ENCODE data around the gene PCDH19. TPM values are rescaled to one million over a fixed set of nuclear protein-coding genes. Genes with fewer than 3 reads are reported as not detected.
A peak's percentile ranks its signal among the peaks of the same experiment; 100 is the strongest.
"Not testable (repeated sequence)": the region's sequence is repeated elsewhere in the genome, so short reads cannot be mapped to it uniquely, and the experiment has no call there.

PCDH19 gene, protein sequence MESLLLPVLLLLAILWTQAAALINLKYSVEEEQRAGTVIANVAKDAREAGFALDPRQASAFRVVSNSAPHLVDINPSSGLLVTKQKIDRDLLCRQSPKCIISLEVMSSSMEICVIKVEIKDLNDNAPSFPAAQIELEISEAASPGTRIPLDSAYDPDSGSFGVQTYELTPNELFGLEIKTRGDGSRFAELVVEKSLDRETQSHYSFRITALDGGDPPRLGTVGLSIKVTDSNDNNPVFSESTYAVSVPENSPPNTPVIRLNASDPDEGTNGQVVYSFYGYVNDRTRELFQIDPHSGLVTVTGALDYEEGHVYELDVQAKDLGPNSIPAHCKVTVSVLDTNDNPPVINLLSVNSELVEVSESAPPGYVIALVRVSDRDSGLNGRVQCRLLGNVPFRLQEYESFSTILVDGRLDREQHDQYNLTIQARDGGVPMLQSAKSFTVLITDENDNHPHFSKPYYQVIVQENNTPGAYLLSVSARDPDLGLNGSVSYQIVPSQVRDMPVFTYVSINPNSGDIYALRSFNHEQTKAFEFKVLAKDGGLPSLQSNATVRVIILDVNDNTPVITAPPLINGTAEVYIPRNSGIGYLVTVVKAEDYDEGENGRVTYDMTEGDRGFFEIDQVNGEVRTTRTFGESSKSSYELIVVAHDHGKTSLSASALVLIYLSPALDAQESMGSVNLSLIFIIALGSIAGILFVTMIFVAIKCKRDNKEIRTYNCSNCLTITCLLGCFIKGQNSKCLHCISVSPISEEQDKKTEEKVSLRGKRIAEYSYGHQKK (N-terminal part only)
- under 0.01 and 0.20 TPM in 2 replicates for total RNA-seq

DNA sequence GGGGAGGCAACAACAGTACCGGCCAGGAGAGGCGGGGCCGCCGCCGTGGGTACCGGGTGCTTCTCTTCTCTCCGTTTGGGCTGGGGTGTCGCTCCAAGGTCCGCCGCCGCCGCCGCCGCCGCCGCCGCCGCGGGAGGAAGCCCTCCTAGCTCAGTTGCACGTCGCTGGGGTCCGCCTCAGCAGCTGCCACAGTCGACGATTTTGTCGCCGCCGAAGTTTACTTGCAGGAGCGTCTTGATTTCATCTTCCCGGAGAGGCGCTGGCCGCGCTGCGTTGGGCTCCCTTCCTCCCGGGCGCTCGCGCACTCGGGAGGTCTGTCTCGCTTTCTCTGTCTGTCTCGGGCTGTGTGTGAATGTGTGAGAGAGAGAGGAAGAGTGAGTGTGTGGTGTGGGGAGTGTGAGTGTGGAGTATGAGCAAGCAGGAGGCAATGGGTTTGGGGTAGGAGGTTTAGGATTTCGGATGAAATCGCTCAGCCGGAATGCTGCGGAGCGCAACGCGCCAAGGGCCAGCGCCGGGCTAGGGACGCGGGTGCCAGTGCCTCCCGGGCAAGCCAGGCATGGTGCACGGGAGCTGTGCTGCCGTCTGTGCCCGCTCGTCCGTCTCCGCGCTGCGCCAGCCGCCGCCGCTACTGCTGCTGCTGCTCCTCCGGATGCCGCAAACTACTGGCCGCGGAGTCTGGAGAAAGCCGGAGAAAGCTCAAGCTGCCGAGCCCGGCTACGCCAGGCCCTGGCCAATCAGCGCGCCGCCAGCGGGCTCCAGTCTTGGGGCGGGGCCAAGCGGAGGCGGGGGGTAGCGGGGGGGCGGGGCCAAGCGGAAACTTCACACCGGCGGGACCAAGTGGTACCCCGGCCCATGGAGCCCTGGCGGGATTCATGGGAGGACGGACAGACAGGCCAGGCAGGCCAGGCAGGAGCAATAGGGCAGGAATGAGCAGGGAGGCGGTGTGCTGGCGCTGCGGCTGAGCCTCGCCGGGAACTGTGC is at the start of gene PCDH19:
Gene PCDH19 (minus strand): TSS at position 664 of the 981 bp plus-strand sequence. CDS start 1,676 bp downstream, outside the sequence.
- DNase-seq (ENCODE audit: low read depth in 2 of 2): peak; percentile 28 to 66

DNA sequence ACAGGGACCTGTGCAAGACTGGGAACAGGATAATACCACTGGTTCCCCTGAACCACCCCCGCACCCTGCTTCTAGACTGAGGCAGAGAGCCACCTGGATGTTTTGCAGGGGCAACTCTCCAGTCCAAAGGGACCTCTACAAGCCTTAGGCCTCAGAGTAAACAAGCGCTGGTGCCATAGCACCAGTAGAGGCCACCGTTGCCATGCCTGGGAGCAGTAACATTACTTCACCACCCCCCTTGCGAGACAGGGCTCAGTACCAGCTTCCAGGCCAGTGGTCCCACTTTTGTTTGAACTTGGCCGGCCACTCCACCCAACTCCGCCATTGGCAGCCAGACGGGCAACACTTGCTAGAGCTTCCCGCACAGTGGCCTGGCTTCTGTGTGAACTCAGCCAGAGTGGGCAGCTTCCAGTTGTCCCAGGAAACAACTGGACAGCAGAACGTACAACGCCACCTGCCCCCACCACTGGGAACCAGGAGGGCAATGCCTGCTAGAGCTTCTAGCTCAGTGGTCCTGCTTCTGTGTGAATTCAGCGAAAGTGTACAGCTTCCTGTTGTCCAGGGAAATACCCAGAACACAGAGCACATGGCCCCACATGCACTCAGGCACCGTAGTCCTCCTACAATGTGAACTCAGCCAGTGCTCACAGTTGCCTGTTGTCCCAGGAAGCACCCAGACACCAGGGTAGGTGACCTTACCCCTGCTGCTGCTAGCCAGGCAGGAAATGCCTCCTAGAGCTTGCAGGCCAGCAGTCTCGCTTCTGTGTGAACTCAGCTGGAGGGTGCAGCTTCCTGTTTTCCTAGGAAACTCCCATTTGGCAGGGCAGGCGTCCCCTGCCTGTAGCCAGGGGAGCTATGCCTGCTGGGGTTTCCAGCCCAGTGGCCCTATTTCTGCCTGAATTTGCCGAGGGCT is 39.9 kb upstream of the PCDH19 start:
- DNase-seq (ENCODE audit: low read depth in 2 of 2): peak; percentile 62 to 88

DNA sequence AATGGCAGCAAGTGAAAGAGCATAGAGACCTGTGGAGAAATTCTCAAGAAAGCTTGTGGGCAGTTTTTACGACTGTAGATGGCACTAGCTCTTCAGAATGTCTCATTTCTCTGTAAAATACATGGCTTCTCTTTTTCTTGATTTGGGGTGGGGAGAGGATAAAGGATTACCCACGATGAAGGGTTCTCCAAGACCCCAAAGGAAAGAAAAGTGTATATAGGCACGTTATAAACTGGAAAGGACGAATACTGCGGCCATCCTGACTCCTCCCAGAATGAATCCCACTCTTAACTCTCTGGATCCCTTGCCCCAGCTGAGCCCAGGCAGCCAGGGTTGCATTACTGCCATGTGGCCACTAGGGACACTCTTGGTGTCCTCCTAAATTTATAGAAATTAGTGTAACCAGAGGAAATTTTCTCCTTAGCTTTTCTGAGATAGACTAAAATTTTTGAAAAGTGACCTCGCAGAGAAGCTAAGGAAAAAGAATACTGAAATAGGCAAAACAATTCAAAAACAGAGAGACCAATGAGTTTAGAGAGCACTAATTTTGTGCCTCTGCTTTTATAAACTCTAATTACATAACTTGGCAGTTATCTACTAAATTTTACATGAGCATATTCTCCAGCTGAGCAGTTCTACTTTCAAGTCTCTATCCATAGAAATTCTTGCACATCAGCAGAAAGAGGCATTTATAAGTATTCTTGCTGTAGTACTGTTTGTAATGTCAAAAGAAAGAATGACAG is 37.8 kb upstream of the PCDH19 start:
- peak; percentile 36 to 57 for DNase-seq (ENCODE audit: low read depth in 2 of 2)

DNA sequence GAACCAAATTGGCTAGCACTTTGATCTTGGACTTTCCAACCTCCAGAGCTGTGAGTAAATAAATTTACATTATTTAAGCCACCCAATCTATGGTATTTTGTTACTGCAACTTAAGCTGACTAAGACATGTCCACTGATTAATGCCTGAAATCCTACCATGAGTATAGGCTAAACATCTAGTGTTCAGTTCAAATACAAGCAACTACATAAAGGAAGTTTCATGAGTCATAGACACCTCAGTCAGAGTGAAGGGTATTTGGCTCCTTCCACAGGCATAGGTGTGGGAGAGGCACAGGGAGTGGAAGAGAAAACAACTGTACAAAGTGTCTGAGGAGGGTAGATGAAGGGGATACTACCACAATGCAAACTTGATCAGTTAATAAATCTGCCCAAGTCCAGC is 35.5 kb upstream of the PCDH19 start:
- DNase-seq (ENCODE audit: low read depth in 2 of 2): no peak

DNA sequence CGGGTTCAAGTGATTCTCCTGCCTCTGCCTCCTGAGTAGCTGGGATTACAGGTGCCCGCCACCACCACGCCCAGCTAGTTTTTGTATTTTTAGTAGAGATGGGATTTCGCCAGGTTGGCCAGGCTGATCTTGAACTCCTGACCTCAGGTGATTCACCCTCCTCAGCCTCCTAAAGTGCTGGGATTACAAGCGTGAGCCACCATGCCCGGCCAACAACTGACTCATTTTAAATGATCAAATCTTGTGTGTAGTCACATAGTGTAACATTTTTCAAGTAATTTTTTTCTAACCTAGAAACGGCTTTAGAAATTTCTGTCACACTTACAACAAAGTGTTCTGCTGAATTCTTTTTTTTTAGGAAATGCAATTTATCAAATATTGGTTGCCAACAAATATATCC is 31.2 kb upstream of the PCDH19 start:
- not testable (repeated sequence) for DNase-seq (ENCODE audit: low read depth in 2 of 2)

DNA sequence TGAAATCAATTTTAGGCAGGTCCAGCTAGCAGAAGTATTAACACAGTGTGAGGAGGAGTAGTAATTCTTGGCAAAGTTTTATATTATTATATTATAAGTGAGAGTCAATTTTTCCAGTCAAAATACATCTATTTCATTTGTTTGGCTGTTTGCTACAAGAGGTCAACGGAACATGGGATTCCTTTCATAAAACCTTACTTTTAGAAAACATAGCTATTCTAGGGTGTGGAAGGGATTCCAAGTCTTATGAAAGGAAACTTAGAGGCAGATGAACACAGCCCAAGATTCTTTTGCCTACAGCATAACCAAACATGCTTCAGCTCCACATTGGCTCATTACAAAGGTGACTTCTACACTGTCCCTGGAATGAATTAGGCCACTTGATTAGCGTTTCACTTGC is 29.9 kb upstream of the PCDH19 start:
- DNase-seq (ENCODE audit: low read depth in 2 of 2): no peak

DNA sequence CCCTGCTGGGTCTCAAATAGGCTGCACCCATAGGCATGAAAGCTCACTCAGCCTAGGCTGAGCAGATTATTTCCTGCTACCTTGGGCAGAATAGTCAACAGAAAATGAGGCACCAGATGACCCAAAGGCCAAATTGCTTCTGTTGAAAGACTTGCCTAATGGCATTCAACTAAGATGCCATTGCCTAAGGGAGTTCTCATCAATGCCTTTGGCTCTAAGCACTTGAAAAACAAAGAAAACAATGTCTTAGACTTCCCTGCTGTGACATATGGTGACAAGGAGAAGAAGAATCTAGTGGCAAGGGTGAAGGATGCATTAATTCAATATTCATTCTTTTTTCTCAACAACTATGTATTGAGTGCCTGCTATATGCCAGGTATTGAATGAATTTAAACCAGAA is 25.7 kb upstream of the PCDH19 start:
- no peak for DNase-seq (ENCODE audit: low read depth in 2 of 2)

DNA sequence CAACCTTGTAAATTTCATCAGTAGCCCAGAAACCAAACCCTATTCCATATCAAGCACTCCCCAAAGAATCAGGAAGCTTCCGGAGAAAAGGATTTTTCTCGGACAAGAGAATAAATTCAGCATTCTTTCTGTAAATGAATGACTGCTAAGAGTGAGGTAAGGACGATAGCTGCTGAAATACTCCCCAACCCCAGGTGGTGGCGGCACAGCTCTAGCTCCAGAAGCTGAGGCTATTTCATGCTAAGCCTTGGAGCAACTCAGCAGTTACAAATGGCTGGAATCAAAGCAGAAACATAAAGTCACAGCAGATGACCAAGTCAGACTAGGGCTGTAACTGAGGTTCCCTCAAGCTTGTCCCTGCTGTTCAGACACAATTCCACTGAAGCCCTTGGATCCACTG is 13.9 kb upstream of the PCDH19 start:
- DNase-seq (ENCODE audit: low read depth in 2 of 2): peak; percentile 18 to 49

DNA sequence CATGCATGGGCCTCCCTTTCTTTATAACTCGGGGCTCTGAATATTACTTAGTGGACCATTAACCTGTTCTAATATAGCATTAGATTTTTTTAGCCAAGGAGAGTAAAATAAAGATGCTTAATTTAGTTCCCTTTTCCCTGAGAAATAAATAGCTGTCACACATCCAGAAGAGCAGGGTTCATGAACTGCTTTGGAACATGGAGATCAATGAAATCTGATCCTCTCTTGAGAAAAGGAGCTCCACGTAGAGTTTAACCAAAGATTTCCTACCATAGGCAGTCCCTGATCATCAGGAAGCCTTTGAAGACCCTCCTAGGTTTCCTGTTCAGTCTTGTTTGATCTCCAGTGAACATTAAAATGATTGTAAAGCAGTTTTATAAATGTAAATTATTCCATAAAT is 8.5 kb upstream of the PCDH19 start:
- DNase-seq (ENCODE audit: low read depth in 2 of 2): no peak

DNA sequence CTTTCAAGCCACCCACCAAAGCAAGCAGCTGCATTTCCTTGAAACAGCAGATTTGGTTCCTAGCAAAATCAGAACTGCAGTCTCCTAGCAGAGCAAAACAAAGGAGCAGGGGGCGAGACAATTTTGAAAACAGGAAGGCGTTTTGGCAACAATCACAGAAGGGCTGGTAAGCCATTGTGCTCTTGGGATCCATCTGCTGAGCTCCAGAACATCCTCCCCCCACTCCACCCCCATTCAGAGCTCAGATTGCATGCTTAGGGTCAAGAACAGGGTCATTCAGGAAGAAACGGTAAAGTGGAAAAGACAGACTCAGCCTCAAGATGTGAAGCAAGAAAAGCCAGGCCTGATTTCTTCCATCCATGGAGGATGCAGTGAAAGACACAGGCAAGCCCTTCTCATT is 7.6 kb upstream of the PCDH19 start:
- DNase-seq (ENCODE audit: low read depth in 2 of 2): peak in 1 of 2 donors; percentile 77

DNA sequence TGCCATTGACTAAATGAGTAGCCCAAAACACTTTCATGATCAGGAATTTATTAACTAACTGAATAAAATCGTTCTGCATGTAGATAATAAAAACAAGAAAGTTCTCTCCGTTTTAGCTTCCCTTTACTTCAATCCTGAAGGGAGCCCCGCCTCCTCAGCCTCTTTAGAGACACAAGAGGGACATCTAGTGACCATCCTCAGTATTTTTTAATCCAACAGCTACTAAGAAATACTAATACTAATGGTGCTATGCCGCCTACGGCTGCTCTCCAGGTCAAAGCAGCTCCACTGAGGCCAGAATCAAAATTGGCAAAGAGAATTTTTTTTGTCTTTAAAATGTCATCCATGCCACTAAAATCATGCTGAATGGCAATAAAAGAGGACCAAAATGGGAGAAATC is 3.2 kb upstream of the PCDH19 start:
- DNase-seq (ENCODE audit: low read depth in 2 of 2): peak; percentile 68 to 75

DNA sequence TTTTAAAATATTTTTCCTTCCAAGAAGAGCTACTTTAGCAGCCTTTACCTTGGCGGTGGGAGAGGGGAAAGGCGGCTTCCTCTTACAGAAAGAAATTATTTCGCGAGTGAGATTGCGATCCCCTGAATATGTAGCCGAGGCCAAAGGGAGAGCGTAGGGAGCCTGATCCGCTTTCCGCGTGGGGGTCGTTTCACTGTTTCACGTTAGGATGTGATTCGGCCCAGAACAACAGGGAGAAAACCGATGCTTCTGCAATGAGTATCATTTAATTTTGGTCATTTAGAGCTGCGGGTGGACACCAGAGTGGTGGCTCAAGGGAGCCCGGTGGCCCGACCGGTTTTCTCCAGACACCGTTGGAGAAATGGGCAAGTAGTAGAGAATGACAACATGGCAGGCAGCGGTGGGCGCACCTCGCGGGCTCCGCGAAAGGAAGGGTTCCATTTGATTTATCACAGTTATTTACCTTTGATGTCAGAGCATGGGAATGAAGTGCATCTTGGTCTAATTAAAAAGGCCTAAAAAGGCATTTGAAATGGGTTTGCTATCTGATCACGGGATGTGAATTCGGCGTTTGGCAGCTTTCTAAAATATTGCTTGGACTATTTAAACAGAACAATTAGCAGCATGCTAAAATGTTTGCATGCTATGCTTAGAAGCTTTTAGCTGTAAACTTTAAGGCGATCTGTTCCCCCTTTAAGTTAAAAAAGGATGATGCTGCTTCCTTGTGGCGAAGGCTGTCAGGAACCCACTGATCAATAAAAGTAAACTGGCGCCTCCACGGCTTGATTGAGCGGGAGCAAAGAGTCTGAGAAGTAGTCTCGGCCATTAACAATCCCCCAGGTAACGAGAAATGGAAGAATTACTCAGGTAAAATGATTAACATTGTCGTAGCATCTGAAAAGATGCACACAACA is 2.0 kb upstream of the PCDH19 start:
- no peak for DNase-seq (ENCODE audit: low read depth in 2 of 2)

DNA sequence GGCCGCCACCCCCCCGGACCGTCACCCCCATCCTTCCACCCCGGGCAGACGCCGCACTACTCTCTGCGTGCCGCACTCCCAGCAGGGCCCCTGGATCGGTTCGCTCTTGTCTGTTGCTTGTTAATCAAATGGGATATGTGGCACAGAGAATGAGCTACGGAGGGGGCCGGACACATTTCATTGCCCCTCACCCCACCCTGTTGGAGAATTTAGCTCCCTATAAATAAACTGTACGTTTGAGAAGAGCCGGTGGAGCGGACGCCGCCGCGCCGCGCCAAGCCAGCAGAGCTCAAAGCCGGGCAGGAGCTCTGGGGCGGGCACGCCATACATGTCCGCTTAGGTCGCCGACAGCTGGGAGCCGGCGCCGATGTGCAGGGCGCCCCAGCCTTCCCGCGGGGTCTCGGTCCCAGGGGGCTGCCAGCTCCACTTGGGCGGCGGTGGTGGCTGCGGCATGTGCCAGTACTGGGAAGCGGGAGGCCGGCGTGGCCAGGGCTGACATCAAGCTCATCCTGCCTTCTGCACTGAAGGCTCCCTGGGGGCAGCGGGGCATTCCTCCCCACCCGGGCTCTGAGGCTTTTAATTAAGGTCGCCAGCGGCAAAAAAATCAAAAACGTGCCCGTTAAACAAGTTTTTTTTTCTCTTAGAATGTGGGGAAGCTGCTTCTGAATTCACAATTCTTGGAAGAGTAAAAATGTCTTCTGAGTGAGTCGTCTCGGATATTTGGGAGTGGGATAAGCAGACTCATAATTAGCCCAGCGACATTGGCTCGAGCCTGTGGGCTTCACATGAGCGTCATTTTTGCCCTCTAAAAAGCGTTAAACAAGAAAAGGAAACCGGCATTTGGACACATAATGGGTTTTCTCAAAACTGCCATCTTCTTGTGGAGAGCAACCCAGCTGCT is 1.1 kb upstream of the PCDH19 start:
- peak; percentile 12 to 15 for DNase-seq (ENCODE audit: low read depth in 2 of 2)

DNA sequence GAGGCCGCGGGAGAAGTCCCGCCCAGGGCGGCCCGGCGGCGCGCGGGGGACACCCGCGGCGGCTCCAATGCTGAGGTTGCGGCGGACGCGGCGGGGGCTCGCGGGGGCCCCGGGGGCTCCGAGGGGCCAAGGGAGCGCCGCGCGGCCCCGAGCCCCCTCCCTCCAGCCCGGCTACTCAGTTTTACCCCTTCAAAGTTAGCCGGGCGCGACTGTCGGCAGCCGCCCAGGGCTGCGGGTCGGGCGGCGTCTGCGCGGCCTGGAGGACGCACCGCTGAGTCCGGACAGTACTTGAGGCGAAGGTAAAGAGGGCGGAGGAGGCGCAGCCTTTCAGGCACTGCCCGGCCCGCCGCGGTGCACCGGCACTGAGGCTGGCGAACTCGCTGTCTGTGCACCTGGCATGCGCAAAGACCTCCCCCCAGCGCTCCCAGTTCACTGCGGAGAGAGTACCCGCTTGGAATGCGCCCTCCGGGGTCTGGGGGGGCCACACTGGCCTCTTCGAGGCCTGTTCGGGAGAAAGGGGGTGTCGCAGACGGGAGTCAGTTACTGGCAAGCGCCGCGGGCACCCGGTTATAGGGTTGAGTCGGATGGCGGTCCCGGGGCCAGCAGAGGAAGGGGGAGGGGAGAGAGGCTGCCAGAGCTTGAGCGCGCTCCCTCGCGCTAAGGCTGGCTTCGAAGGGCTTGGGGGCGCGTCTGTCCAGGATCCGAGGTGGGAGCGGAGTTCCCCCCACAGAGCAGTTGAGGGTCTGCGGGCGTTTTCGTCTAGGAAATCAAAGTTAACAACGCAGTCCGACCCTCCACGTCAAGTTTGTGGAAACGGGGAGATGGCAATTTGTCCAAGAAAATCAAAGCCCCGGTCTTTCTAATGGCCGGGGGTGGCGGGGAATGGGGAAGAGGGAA is 1.1 kb downstream of the PCDH19 start:
- DNase-seq (ENCODE audit: low read depth in 2 of 2): no peak

DNA sequence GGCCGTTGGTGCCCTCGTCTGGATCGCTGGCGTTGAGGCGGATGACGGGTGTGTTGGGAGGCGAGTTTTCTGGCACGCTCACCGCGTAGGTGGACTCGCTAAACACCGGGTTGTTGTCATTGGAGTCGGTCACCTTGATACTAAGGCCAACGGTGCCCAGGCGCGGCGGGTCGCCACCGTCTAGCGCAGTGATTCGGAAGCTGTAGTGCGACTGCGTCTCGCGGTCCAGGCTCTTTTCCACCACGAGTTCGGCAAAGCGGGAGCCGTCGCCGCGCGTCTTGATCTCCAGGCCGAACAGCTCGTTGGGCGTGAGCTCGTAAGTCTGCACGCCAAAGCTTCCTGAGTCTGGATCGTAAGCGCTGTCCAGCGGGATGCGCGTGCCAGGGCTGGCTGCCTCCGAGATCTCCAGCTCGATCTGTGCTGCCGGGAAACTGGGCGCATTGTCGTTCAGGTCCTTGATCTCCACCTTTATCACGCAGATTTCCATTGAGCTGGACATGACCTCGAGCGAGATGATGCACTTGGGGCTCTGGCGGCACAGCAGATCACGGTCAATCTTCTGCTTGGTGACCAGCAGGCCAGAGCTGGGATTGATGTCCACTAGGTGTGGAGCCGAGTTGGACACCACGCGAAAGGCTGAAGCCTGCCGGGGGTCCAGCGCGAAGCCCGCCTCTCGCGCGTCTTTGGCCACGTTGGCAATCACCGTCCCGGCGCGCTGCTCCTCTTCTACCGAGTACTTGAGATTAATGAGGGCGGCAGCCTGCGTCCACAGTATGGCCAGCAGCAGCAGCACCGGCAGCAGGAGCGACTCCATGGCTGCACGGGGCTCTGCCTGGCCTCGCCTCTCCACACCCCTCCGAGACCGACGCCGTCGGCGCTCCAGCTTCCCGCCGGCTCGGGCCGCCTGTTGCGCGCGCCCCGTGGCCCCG is 2.0 kb downstream of the PCDH19 start:
- peak; percentile 21 to 46 for DNase-seq (ENCODE audit: low read depth in 2 of 2)

Measured in lung microvascular endothelial cell (primary cell).